H1 (cell line): Measurements from ENCODE around the gene ZFAND2B.

ENCODE experiments used
- CHD2 ChIP-seq: IDR thresholded peaks from 2 replicates; pipeline ENCODE4 v1.6.1; 2012; ENCODE audit warnings: low read length, improper control_type of control experiment
- CTCF ChIP-seq, 3 experiments: IDR thresholded peaks; 1 replicate in 2 of 3; 2 replicates in 1 of 3; pipeline versions ENCODE4 v1.5.1 to v1.6.1; 2011; ENCODE audit warnings: low read length in 3 of 3, mild to moderate bottlenecking in 3 of 3, inconsistent platforms in 2 of 3, low read depth in 1 of 3, moderate library complexity in 1 of 3; ENCODE audit not compliant: insufficient read depth in 1 of 3; ENCODE audit errors: control extremely low read depth in 1 of 3
- EP300 ChIP-seq, 2 experiments: IDR thresholded peaks; 1 replicate in 1 of 2; 2 replicates in 1 of 2; pipeline ENCODE4 v1.6.1; 2011 to 2012; ENCODE audit warnings: low read depth in 2 of 2, low read length in 2 of 2, mild to moderate bottlenecking in 2 of 2, borderline replicate concordance in 1 of 2, inconsistent platforms in 1 of 2, moderate library complexity in 1 of 2
- EZH2 ChIP-seq: fragments of 200-600 bp; sonication (generic); IDR thresholded peaks from 2 replicates; pipeline ENCODE4 v1.7.1; 2012; ENCODE audit warnings: low read depth, mild to moderate bottlenecking, moderate library complexity, low read length, inconsistent platforms; ENCODE audit not compliant: severe bottlenecking
- GABPA ChIP-seq: IDR thresholded peaks from 2 replicates; pipeline ENCODE4 v1.6.1; 2011; ENCODE audit warnings: mild to moderate bottlenecking, low read length, moderate library complexity, borderline replicate concordance; ENCODE audit not compliant: insufficient read depth
- HDAC2 ChIP-seq, 2 experiments: fragments of 300-600 bp in 1 of 2; sonication (generic) in 1 of 2; IDR thresholded peaks; 2 replicates each; pipeline ENCODE4 v1.6.1; 2011 to 2012; ENCODE audit warnings: low read depth in 2 of 2, low read length in 2 of 2, mild to moderate bottlenecking in 2 of 2, moderate library complexity in 2 of 2, borderline replicate concordance in 1 of 2, inconsistent platforms in 1 of 2
- MAFK ChIP-seq: IDR thresholded peaks from 2 replicates; pipeline ENCODE4 v1.6.1; 2012; ENCODE audit warnings: low read depth, mild to moderate bottlenecking, improper control_type of control experiment, low read length
- MAX ChIP-seq: IDR thresholded peaks from 2 replicates; pipeline ENCODE4 v1.6.1; 2012; ENCODE audit warnings: inconsistent platforms
- RAD21 ChIP-seq, 2 experiments: IDR thresholded peaks in 1 of 2; conservative IDR thresholded peaks in 1 of 2; 2 replicates each; pipeline ENCODE4 v1.6.1; 2011; ENCODE audit warnings: low read depth in 2 of 2, low read length in 2 of 2, improper control_type of control experiment in 1 of 2, inconsistent platforms in 1 of 2, mild to moderate bottlenecking in 1 of 2, moderate library complexity in 1 of 2
- RXRA ChIP-seq: IDR thresholded peaks from 2 replicates; pipeline ENCODE4 v1.6.1; 2011; ENCODE audit warnings: low read depth, mild to moderate bottlenecking, low read length, moderate library complexity; ENCODE audit not compliant: insufficient read depth
- TEAD4 ChIP-seq: IDR thresholded peaks from 2 replicates; pipeline ENCODE4 v1.6.1; 2012; ENCODE audit warnings: low read depth, low read length, inconsistent platforms, mixed read lengths

- no peak for TF ChIP-seq CTCF (IDR thresholded peaks at IDR 0.05; ENCODE audit: control extremely low read depth in 1 of 3, insufficient read depth in 1 of 3, low read depth in 1 of 3, low read length in 3 of 3)
- TF ChIP-seq MAX, result no peak
- no peak for TF ChIP-seq EZH2
- TF ChIP-seq GABPA, result no peak
- no peak for TF ChIP-seq CHD2
- no peak for TF ChIP-seq HDAC2 (IDR thresholded peaks at IDR 0.05; ENCODE audit: borderline replicate concordance in 1 of 2, low read depth in 2 of 2, low read length in 2 of 2)
- no peak for TF ChIP-seq RAD21 (IDR thresholded peaks at IDR 0.05 in 1 of 2, conservative IDR thresholded peaks at IDR 0.05 in 1 of 2; ENCODE audit: low read depth in 2 of 2, low read length in 2 of 2)
- TF ChIP-seq MAFK, result no peak
- TF ChIP-seq EP300 (IDR thresholded peaks at IDR 0.05; ENCODE audit: borderline replicate concordance in 1 of 2, low read depth in 2 of 2, low read length in 2 of 2), result no peak
- no peak for TF ChIP-seq TEAD4
- TF ChIP-seq RXRA, result no peak
Observed at GRCh38 chr2:219198974-219199373, 7.6 kb upstream of the ZFAND2B start.
